Stomach (tissue), 9 donors: ENCODE measurements around the gene ELAVL4. TPM values are rescaled to one million over a fixed set of nuclear protein-coding genes. Genes with fewer than 3 reads are reported as not detected.

ENCODE experiments used
- DNase-seq, 2 donors: peaks; one replicate each; pipeline versions ENCODE4 v3.0.0 to v3.0.0-alpha.2; 2013 to 2019
- H3K27ac ChIP-seq, 5 donors: fragments of 200-600 bp in 4 of 5; sonication (generic) in 4 of 5; one replicate each; pipeline ENCODE4 v1.5.1; 2013 to 2019; ENCODE audit warnings: mild to moderate bottlenecking in 1 of 5, moderate library complexity in 1 of 5
- H3K27me3 ChIP-seq, 3 donors: fragments of 200-600 bp; sonication (generic); one replicate each; pipeline ENCODE4 v1.5.1; 2017 to 2019; ENCODE audit warnings: mixed run types in 1 of 3
- H3K36me3 ChIP-seq, 4 donors: fragments of 200-600 bp; sonication (generic); 1 replicate in 3 of 4; 2 replicates in 1 of 4; pipeline ENCODE4 v1.5.1; 2016 to 2019
- H3K4me1 ChIP-seq, 4 donors: fragments of 200-600 bp; sonication (generic); one replicate each; pipeline ENCODE4 v1.5.1; 2016 to 2019
- H3K4me3 ChIP-seq, 4 donors: fragments of 200-600 bp; sonication (generic) in 3 of 4; one replicate each; pipeline ENCODE4 v1.5.1; 2016 to 2019; ENCODE audit warnings: mild to moderate bottlenecking in 1 of 4
- H3K9me3 ChIP-seq, 4 donors: fragments of 200-600 bp; sonication (generic); one replicate each; pipeline ENCODE4 v1.5.1; 2016 to 2019
- CTCF ChIP-seq, 7 experiments: fragments of 450-650 bp in 4 of 7; fragments of 200-600 bp in 3 of 7; sonication (generic) in 3 of 7; IDR thresholded peaks; one replicate each; pipeline ENCODE4 v1.5.1; 2016 to 2019; ENCODE audit warnings: antibody characterized with exemption in 7 of 7, control low read depth in 2 of 7, mild to moderate bottlenecking in 1 of 7
- EP300 ChIP-seq: sonication (generic); formaldehyde crosslinking; IDR thresholded peaks from one replicate; pipeline ENCODE4 v1.6.1; 2017; ENCODE audit warnings: antibody characterized with exemption
- POLR2A ChIP-seq, 4 donors: fragments of 450-650 bp; IDR thresholded peaks; one replicate each; pipeline ENCODE4 v1.6.1; 2016; ENCODE audit warnings: antibody characterized with exemption in 4 of 4, control low read depth in 2 of 4, mild to moderate bottlenecking in 1 of 4, moderate library complexity in 1 of 4
- POLR2AphosphoS5 ChIP-seq, 3 donors: sonication (generic); formaldehyde crosslinking; IDR thresholded peaks; one replicate each; pipeline ENCODE4 v1.6.1; 2016; ENCODE audit warnings: antibody characterized with exemption in 3 of 3
- WGBS, 5 donors: extraction: QIAGEN DNeasy Blood & Tissue Kit in 3 of 5; methylation state at CpG; one replicate each; pipeline versions ENCODE4 v1.1.5 to v1.1.7; 2013 to 2018; 5-methylcytosine and 5-hydroxymethylcytosine counted together
- intact Hi-C: fragments of 100-400 bp; cut with DNase I; formaldehyde crosslinking; loops from one replicate; pipeline ENCODE4 v1.15.1; 2023; ENCODE audit warnings: low total_unique reads
- polyA plus RNA-seq, 3 donors: library from polyadenylated mRNA; stranded (reverse); fragments of 200-250 nt; gene quantifications; one replicate each; pipeline ENCODE4 v1.2.3, GENCODE V29; 2013
- total RNA-seq, 5 donors: library from RNA; depleted of rRNA; stranded (reverse); fragments of >200 nt; gene quantifications; one replicate each; pipeline versions ENCODE4 v1.1.0 to v1.2.3, GENCODE V29; 2014 to 2016
- donor health status: healthy with polysubstance abuse.
- donor health status: Bipolar disorder and iron deficiency.
- donor health status: healthy.

The ELAVL4 gene
- total and polyA plus RNA-seq, 8 donors = 0.30 to 4.8 (median 0.31) TPM; not detected in 5

GRCh38 chr1:50132347-50132894, 23.7 kb downstream of the ELAVL4 start:
- Histone ChIP-seq H3K4me3 (no peak overlapping the region), H3K36me3 (no peaks in the 10 kb centered on the region), H3K27ac (no peak overlapping the region), H3K9me3 (no peaks in the 10 kb centered on the region), H3K27me3 (peaks cover 0 to 4% (median 0%) of the 10 kb centered on the region in 3 donors), H3K4me1 (no peaks in the 10 kb centered on the region)
- intact Hi-C loops = no loop called here
- DNase-seq = no peak
- WGBS, 5 donors = 56 to 78% (median 73%) methylated on average over 3 of the region's 3 CpGs
- no peak for TF ChIP-seq CTCF (IDR thresholded peaks at IDR 0.05)
- TF ChIP-seq POLR2A (IDR thresholded peaks at IDR 0.05) = no peak

GRCh38 chr1:50135716-50136115, 27.0 kb downstream of the ELAVL4 start:
- DNase-seq = no peak
- WGBS, 5 donors = 77 to 94% (median 91%) methylated on average over 2 of the region's 2 CpGs
- no peak overlapping the region for H3K27ac ChIP-seq
- intact Hi-C loops = no loop called here
- TF ChIP-seq CTCF (IDR thresholded peaks at IDR 0.05) (no peak), POLR2A (IDR thresholded peaks at IDR 0.05) (no peak), POLR2AphosphoS5 (IDR thresholded peaks at IDR 0.05) (no peak), EP300 (no peak)
- no peaks in the 10 kb centered on the region for H3K36me3 ChIP-seq
- peaks cover 0 to 12% (median 0%) of the 10 kb centered on the region in 3 donors for H3K27me3 ChIP-seq
- no peak overlapping the region for H3K4me3 ChIP-seq
- H3K9me3 ChIP-seq = no peaks in the 10 kb centered on the region
- H3K4me1 ChIP-seq = no peaks in the 10 kb centered on the region

GRCh38 chr1:50139339-50140181, 30.8 kb downstream of the ELAVL4 start:
- DNase-seq = no peak
- Histone ChIP-seq H3K9me3 (no peaks in the 10 kb centered on the region), H3K4me3 (no peak overlapping the region), H3K36me3 (no peaks in the 10 kb centered on the region), H3K27ac (no peak overlapping the region), H3K27me3 (peaks cover 0 to 8% (median 0%) of the 10 kb centered on the region in 3 donors), H3K4me1 (no peaks in the 10 kb centered on the region)
- 43 to 60% (median 53%) methylated on average over 10 of the region's 10 CpGs for WGBS, 5 donors
- TF ChIP-seq CTCF (IDR thresholded peaks at IDR 0.05) (no peak), EP300 (no peak), POLR2AphosphoS5 (IDR thresholded peaks at IDR 0.05) (no peak), POLR2A (IDR thresholded peaks at IDR 0.05) (no peak)
- intact Hi-C loops = no loop called here

- TF ChIP-seq EP300 (no peak), POLR2A (IDR thresholded peaks at IDR 0.05) (no peak)
- no peaks in the 10 kb centered on the region for H3K4me1 ChIP-seq
- peaks cover 0 to 8% (median 0%) of the 10 kb centered on the region in 3 donors for H3K27me3 ChIP-seq
- intact Hi-C loops = no loop called here
- no peak for DNase-seq
- WGBS, 5 donors = 58 to 84% (median 70%) methylated on average over 1 of the region's 1 CpG
- no peak overlapping the region for H3K4me3 ChIP-seq
- no peaks in the 10 kb centered on the region for H3K36me3 ChIP-seq
- H3K27ac ChIP-seq = no peak overlapping the region
- no peaks in the 10 kb centered on the region for H3K9me3 ChIP-seq
Observed at GRCh38 chr1:50140182-50140447, 31.4 kb downstream of the ELAVL4 start.
